HepG2 (cell line): Measurements from ENCODE around the gene WDR13. TPM values are rescaled to one million over a fixed set of nuclear protein-coding genes. Genes with fewer than 3 reads are reported as not detected.

Experiments used
- ATAC-seq: fragments of 200-7000 bp; cut with Tn5 transposase; 3 replicates; pipeline ENCODE4 v1.9.1; 2020; ENCODE audit warnings: mild to moderate bottlenecking, moderate library complexity
- BruUV-seq: library from RNA; stranded (reverse); fragments of 400-500 nt; replicated peaks from 2 replicates; lab custom pipeline; 2021; lab: Mats Ljungman, UMichigan
- CTCF ChIA-PET: fragments of 300-600 bp; formaldehyde crosslinking; extraction: SDS; loops from one replicate; lab custom pipeline; 2021; ENCODE audit warnings: low total read pairs, inconsistent platforms, low intra/inter-chr PET ratio; lab: Yijun Ruan, JAX
- POLR2A ChIA-PET: fragments of 350-600 bp; sonication (Branson Sonifier 250); formaldehyde crosslinking; loops from one replicate; lab custom pipeline; 2020; ENCODE audit warnings: antibody characterized with exemption, inconsistent platforms; lab: Yijun Ruan, JAX
- DNase-seq: peaks from one replicate; pipeline ENCODE4 v3.0.0-alpha.2; 2015; ENCODE audit warnings: low spot score
- FAIRE-seq: peaks from 3 replicates; lab custom pipeline; 2011; peaks lifted over from hg19 to GRCh38; lab: Jason Lieb, UNC
- H2AFZ ChIP-seq: one replicate; pipeline ENCODE4 v1.6.1; 2011; ENCODE audit warnings: low read length, inconsistent platforms
- H3K27ac ChIP-seq: fragments of 300-600 bp; 3 replicates; pipeline ENCODE4 v1.8.0; 2011; ENCODE audit warnings: mixed run types, mild to moderate bottlenecking, mixed read lengths, low read length, inconsistent platforms; ENCODE audit not compliant: insufficient read depth; ENCODE audit errors: extremely low read length
- H3K27me3 ChIP-seq, 2 experiments: fragments of 200-600 bp in 1 of 2; 2 replicates in 1 of 2; 3 replicates in 1 of 2; pipeline versions ENCODE4 v1.6.0 to v1.8.0; 2011; ENCODE audit warnings: low read length in 2 of 2, mild to moderate bottlenecking in 2 of 2, moderate library complexity in 2 of 2, inconsistent platforms in 1 of 2; ENCODE audit not compliant: insufficient read depth in 2 of 2, control insufficient read depth in 1 of 2
- H3K36me3 ChIP-seq, 2 experiments: fragments of 200-600 bp in 1 of 2; replicated peaks in 1 of 2; 2 replicates in 1 of 2; 3 replicates in 1 of 2; pipeline versions ENCODE4 v1.5.1 to v1.8.0; 2011; ENCODE audit warnings: low read length in 2 of 2, inconsistent platforms in 1 of 2; ENCODE audit not compliant: insufficient read depth in 2 of 2, control insufficient read depth in 1 of 2
- H3K4me1 ChIP-seq: 2 replicates; pipeline ENCODE4 v1.5.1; 2012; ENCODE audit warnings: low read length, inconsistent platforms; ENCODE audit not compliant: insufficient read depth
- H3K4me2 ChIP-seq: 2 replicates; pipeline ENCODE4 v1.6.0; 2011; ENCODE audit warnings: low read depth, low read length, inconsistent platforms
- H3K4me3 ChIP-seq, 3 experiments: fragments of 200-600 bp in 1 of 3; sonication (generic), shearing (Covaris generic) in 1 of 3; replicated peaks in 1 of 3; 2 replicates each; pipeline ENCODE4 v1.5.1; 2011 to 2016; ENCODE audit warnings: low read length in 3 of 3, inconsistent platforms in 2 of 3, low read depth in 2 of 3, mild to moderate bottlenecking in 2 of 3, control low read depth in 1 of 3, mixed read lengths in 1 of 3; ENCODE audit not compliant: insufficient read depth in 1 of 3
- H3K79me2 ChIP-seq: one replicate; pipeline ENCODE4 v1.6.1; 2011; ENCODE audit warnings: low read length, inconsistent platforms; ENCODE audit not compliant: insufficient read depth
- H3K9ac ChIP-seq: 2 replicates; pipeline ENCODE4 v1.6.0; 2011; ENCODE audit warnings: mild to moderate bottlenecking, low read depth, low read length, inconsistent platforms; ENCODE audit not compliant: insufficient read depth
- H3K9me3 ChIP-seq: 2 replicates; pipeline ENCODE4 v1.5.1; 2012; ENCODE audit warnings: mild to moderate bottlenecking, low read length
- H4K20me1 ChIP-seq: 2 replicates; pipeline ENCODE4 v1.6.0; 2011; ENCODE audit warnings: inconsistent platforms, mild to moderate bottlenecking, low read length, moderate library complexity; ENCODE audit not compliant: insufficient read depth
- ATF5 ChIP-seq: sonication (generic); formaldehyde crosslinking; IDR thresholded peaks from 2 replicates; pipeline ENCODE4 v1.4.0; 2020; ENCODE audit warnings: mild to moderate bottlenecking, low read depth, missing genetic modification reagents
- GTF2F1 ChIP-seq: fragments of 150-350 bp; IDR thresholded peaks from 2 replicates; pipeline ENCODE4 v1.6.1; 2014; ENCODE audit warnings: low read length
- HNF1A ChIP-seq, 2 experiments: sonication (generic) in 1 of 2; formaldehyde crosslinking in 1 of 2; IDR thresholded peaks; 2 replicates each; pipeline versions ENCODE4 v1.4.0 to v1.6.1; 2016 to 2020; ENCODE audit warnings: borderline replicate concordance in 1 of 2, low read depth in 1 of 2, mild to moderate bottlenecking in 1 of 2, missing genetic modification reagents in 1 of 2
- HOXA5 ChIP-seq: sonication (generic); formaldehyde crosslinking; IDR thresholded peaks from 2 replicates; pipeline ENCODE4 v1.4.0; 2020; ENCODE audit warnings: missing genetic modification reagents
- KLF9 ChIP-seq: IDR thresholded peaks from 2 replicates; pipeline ENCODE4 v1.6.1; 2016; ENCODE audit warnings: low read depth
- MAFG ChIP-seq: sonication (generic); formaldehyde crosslinking; IDR thresholded peaks from 2 replicates; pipeline ENCODE4 v1.5.1; 2020; ENCODE audit warnings: mild to moderate bottlenecking, missing genetic modification reagents
- MXD1 ChIP-seq: sonication (generic); formaldehyde crosslinking; IDR thresholded peaks from 2 replicates; pipeline ENCODE4 v1.4.0; 2020; ENCODE audit warnings: mild to moderate bottlenecking, missing genetic modification reagents
- UBTF ChIP-seq: sonication (generic); formaldehyde crosslinking; IDR thresholded peaks from 2 replicates; pipeline ENCODE4 v1.4.0; 2020; ENCODE audit warnings: mild to moderate bottlenecking, missing genetic modification reagents
- ZFP41 ChIP-seq: sonication (generic); formaldehyde crosslinking; IDR thresholded peaks from 2 replicates; pipeline ENCODE4 v1.4.0; 2020; ENCODE audit warnings: mild to moderate bottlenecking, missing genetic modification reagents, borderline replicate concordance
- ZIK1 ChIP-seq: sonication (generic); formaldehyde crosslinking; IDR thresholded peaks from 2 replicates; pipeline ENCODE4 v1.5.0; 2020; ENCODE audit warnings: mild to moderate bottlenecking, low read depth, missing genetic modification reagents, borderline replicate concordance
- ZKSCAN8 ChIP-seq: IDR thresholded peaks from 2 replicates; pipeline ENCODE4 v1.6.1; 2016; ENCODE audit warnings: borderline replicate concordance, missing genetic modification reagents, missing compliant biosample characterization
- ZNF138 ChIP-seq: sonication (generic); formaldehyde crosslinking; IDR thresholded peaks from 2 replicates; pipeline ENCODE4 v1.5.0; 2020; ENCODE audit warnings: mild to moderate bottlenecking, low read depth, missing genetic modification reagents
- ZNF468 ChIP-seq: sonication (generic); formaldehyde crosslinking; IDR thresholded peaks from 2 replicates; pipeline ENCODE4 v1.8.0; 2022; ENCODE audit warnings: mild to moderate bottlenecking, moderate library complexity, missing genetic modification reagents
- ZNF589 ChIP-seq: sonication (generic); formaldehyde crosslinking; conservative IDR thresholded peaks from 2 replicates; pipeline ENCODE4 v1.8.0; 2022; ENCODE audit warnings: mild to moderate bottlenecking, moderate library complexity, missing genetic modification reagents
- ZNF746 ChIP-seq: sonication (generic); formaldehyde crosslinking; IDR thresholded peaks from 2 replicates; pipeline ENCODE4 v1.8.0; 2022; ENCODE audit warnings: mild to moderate bottlenecking, missing genetic modification reagents
- ZSCAN25 ChIP-seq: sonication (generic); formaldehyde crosslinking; IDR thresholded peaks from 2 replicates; pipeline ENCODE4 v1.8.0; 2022; ENCODE audit warnings: mild to moderate bottlenecking, missing genetic modification reagents
- WGBS: methylation state at CpG from one replicate; pipeline ENCODE4 v1.1.6; 2017; ENCODE audit warnings: low lambda C conversion rate; 5-methylcytosine and 5-hydroxymethylcytosine counted together
- in situ Hi-C: cut with HindIII; loops from 2 replicates; pipeline ENCODE4 v1.10.0; 2017; ENCODE audit warnings: low pct_unique_long_range_greater_than_20kb; ENCODE audit not compliant: extremely low pct_ligation_motif_present
- intact Hi-C: fragments of 100-400 bp; cut with micrococcal nuclease; formaldehyde crosslinking; loops from one replicate; pipeline ENCODE4 v1.10.0; 2022; ENCODE audit not compliant: unreplicated experiment
- polyA plus RNA-seq, 8 experiments: library from polyadenylated mRNA; depleted of rRNA in 3 of 8; stranded (reverse) in 7 of 8; unstranded in 1 of 8; fragments of >200 nt; fragmentation: Illumina TruSeq in 4 of 8; extraction: Trizol in 4 of 8; gene quantifications; 2 replicates each; pipeline versions ENCODE4 v1.2.1 to v1.2.3, GENCODE V29; 2011 to 2016; ENCODE audit warnings: low read depth in 4 of 8, missing spikeins in 1 of 8, mixed read lengths in 1 of 8; ENCODE audit not compliant: insufficient read depth in 1 of 8
- total RNA-seq, 5 experiments: library from RNA; depleted of rRNA; stranded (reverse); fragments of >200 nt; fragmentation: Illumina TruSeq; extraction: Trizol; gene quantifications; 2 replicates each; pipeline ENCODE4 v1.2.3, GENCODE V29; 2016; ENCODE audit warnings: low read depth in 1 of 5

WDR13 gene
- total and polyA plus RNA-seq, 2 of the 13 experiments (the other 11 are each of a cell fraction or from before 2014, with no cell fraction given): 28.7 to 37.1 TPM

- intact Hi-C loops: no loop called here
- CTCF ChIA-PET: no interaction called here
- no peak for TF ChIP-seq ZIK1 (CRISPR knock-in tag)
- TF ChIP-seq KLF9 (CRISPR knock-in tag): no peak
- no peak for TF ChIP-seq UBTF
- no peak for TF ChIP-seq HNF1A (IDR thresholded peaks at IDR 0.05; ENCODE audit: low read depth)
- TF ChIP-seq HNF1A (CRISPR knock-in tag; IDR thresholded peaks at IDR 0.05; ENCODE audit: borderline replicate concordance): no peak
- TF ChIP-seq MXD1 (CRISPR knock-in tag): no peak
- TF ChIP-seq ZFP41 (CRISPR knock-in tag): no peak
- no peak for TF ChIP-seq ZNF138 (CRISPR knock-in tag)
- no peak for TF ChIP-seq MAFG
- no peak for TF ChIP-seq ZNF589 (CRISPR knock-in tag)
- TF ChIP-seq ATF5: no peak
- TF ChIP-seq HOXA5: no peak
- no peak for TF ChIP-seq ZNF468 (CRISPR knock-in tag)
- TF ChIP-seq GTF2F1: no peak
- no peak for TF ChIP-seq ZNF746 (CRISPR knock-in tag)
- no peak for TF ChIP-seq ZSCAN25 (CRISPR knock-in tag)
- no peak for TF ChIP-seq ZKSCAN8 (CRISPR knock-in tag)
These were observed 29.4 kb downstream of the WDR13 start for GRCh38 chrX:48626401-48627298.

More at GRCh38 chrX:48626401-48627298, 29.4 kb downstream of the WDR13 start:
- Histone ChIP-seq H3K79me2 (no peaks in the 10 kb centered on the region), H3K27me3 (no peaks in the 10 kb centered on the region), H2AFZ (no peak overlapping the region), H4K20me1 (no peaks in the 10 kb centered on the region), H3K9ac (no peak overlapping the region), H3K4me3 (no peak overlapping the region), H3K27ac (no peak overlapping the region), H3K4me2 (no peak overlapping the region), H3K9me3 (no peaks in the 10 kb centered on the region), H3K36me3 (no peaks in the 10 kb centered on the region), H3K4me1 (peaks cover 1% of the 10 kb centered on the region)
- in situ Hi-C loops: no loop called here
- POLR2A ChIA-PET: interaction anchor here (0.7 kb wide), 1 partner anchor 29 kb away, joined by 3 read pairs; no protein-coding TSS in a partner anchor
- WGBS: 8% methylated on average over 5 of the region's 5 CpGs
- ATAC-seq: no peak
- DNase-seq: no peak
- FAIRE-seq: no peak
- no TSS peak for BruUV-seq
